ENCODE data around the gene CHRD. TPM values are rescaled to one million over a fixed set of nuclear protein-coding genes. Genes with fewer than 3 reads are reported as not detected.
A peak's percentile ranks its signal among the peaks of the same experiment; 100 is the strongest.

The CHRD gene
- 10 to 100 TPM in 1 of 2 donors, 1 to 10 TPM in 1; 7.0 to 13.4 TPM for total RNA-seq

DNA sequence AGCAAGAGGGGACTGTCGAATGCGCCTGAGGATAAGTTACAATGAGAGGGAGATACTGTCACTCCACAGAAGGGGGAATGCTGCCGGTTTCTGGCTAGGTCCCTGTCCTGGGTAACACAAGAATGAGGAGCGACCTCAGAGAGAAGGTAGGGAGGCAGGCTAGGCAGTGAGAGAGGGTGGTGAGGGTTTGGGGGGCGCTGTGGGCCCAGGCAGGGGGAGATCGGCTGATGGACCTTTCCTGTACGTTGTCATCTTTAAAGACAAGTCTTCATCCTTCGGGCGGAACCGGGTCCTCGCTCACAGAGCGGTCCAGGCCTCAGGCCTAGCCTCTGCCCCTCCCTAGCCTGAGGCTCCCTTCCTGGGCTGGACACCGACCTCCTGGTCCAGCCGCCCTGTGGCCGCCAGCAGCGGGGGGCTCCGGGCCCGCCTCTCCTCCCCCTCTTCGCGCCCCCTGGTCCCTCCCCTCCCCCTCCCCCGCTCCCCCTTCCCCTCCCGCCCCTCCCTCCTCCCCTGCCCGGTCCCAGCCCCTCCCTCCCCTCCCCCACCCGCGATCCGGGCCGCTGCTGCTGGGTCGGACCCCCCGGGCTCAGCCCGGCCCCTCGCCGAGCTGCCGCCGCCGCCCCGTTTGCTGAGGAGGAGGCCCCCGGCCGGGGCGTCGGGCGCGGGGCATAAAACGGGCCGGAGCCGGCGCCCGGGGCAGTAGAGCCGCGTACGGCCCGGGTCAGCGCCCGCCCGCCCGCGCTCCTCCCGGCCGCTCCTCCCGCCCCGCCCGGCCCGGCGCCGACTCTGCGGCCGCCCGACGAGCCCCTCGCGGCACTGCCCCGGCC lies at the start of gene CHRD:
TSS of gene CHRD (plus strand) at position 697 of the 827 bp plus-strand sequence. CDS start 265 bp downstream, outside the sequence.
- peak within 1 kb of the TSS; percentile 50 to 55 for H3K4me3 ChIP-seq
- TF ChIP-seq, protein P1, sequence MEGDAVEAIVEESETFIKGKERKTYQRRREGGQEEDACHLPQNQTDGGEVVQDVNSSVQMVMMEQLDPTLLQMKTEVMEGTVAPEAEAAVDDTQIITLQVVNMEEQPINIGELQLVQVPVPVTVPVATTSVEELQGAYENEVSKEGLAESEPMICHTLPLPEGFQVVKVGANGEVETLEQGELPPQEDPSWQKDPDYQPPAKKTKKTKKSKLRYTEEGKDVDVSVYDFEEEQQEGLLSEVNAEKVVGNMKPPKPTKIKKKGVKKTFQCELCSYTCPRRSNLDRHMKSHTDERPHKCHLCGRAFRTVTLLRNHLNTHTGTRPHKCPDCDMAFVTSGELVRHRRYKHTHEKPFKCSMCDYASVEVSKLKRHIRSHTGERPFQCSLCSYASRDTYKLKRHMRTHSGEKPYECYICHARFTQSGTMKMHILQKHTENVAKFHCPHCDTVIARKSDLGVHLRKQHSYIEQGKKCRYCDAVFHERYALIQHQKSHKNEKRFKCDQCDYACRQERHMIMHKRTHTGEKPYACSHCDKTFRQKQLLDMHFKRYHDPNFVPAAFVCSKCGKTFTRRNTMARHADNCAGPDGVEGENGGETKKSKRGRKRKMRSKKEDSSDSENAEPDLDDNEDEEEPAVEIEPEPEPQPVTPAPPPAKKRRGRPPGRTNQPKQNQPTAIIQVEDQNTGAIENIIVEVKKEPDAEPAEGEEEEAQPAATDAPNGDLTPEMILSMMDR (IDR thresholded peaks at IDR 0.05), result no peak
- H3K27ac ChIP-seq, result peak within 1 kb of the TSS; percentile 64 to 70
- no peak for DNase-seq (ENCODE audit: low spot score)
- no peaks in the 10 kb centered on the region for H3K9me3 ChIP-seq
- no peaks in the 10 kb centered on the region for H3K27me3 ChIP-seq
- peaks cover 0 to 24% of the 10 kb centered on the region in 2 donors for H3K4me1 ChIP-seq
- H3K36me3 ChIP-seq, result no peaks in the 10 kb centered on the region

DNA sequence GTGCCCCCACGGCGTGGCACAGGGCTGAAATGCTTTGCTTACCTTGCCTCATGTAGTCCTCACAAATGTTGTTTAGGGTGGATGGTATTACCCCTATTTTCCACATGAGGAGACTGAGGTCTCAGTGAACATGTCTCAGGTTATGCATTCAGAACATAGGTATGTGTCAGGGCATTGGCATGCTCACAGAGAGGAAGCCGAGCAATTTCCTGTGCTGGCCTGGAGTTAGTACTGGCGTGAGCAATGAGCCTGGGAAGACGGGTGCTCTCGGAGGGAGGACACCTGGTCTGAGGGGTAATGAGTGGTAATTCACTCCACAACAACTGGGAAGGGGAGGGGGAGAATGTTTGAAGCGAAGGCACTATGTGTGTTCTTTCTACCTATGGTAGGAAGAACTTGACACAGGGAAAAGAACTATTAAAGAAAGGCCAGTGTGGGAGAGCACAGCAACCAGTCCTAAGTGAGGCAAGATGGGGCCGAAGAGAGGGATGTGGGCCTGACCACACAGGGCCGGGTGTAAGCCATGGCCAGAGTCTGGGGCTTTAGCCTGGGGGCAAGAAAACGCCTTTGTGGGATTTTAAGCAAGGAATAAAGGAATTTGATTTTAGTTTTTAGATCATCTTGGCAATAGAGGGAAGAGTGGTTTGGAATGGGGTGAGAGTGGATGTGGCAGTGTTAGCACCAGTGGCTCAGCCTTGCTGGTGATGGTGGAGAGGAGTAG lies 47.3 kb upstream of the CHRD start:
- Histone ChIP-seq H3K9me3 (no peaks in the 10 kb centered on the region), H3K36me3 (peaks cover 81% of the 10 kb centered on the region), H3K4me3 (no peak overlapping the region), H3K27ac (peak overlapping the region; percentile 14 to 26), H3K4me1 (peaks cover 0 to 35% of the 10 kb centered on the region in 2 donors), H3K27me3 (no peaks in the 10 kb centered on the region)
- TF ChIP-seq, protein P1 (IDR thresholded peaks at IDR 0.05), result no peak
- no peak for DNase-seq (ENCODE audit: low spot score)

DNA sequence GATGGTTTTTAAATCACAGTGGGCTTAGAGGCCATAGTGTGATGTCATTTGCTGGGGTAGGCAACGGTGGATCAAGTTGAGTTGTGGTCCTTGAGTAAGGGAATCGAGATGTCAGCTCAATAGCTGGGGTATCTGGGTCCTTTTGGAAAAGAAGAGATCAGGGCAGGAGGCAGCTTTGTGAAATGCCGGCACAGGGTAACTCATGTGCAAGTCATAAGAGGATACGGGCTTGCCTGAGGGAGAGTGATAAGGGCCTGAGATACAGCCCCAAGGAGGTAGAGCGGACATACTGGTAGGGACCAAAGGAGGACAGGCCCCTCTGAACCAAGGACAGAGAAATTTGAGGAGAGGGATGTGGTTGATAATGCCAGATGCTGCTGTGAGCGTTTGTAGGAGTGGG lies 46.7 kb upstream of the CHRD start:
- H3K27ac ChIP-seq, result peak overlapping the region; percentile 14 to 26
- no peak overlapping the region for H3K4me3 ChIP-seq
- TF ChIP-seq, protein P1 (IDR thresholded peaks at IDR 0.05), result no peak
- DNase-seq (ENCODE audit: low spot score), result no peak
- H3K27me3 ChIP-seq, result no peaks in the 10 kb centered on the region
- peaks cover 74% of the 10 kb centered on the region for H3K36me3 ChIP-seq
- no peaks in the 10 kb centered on the region for H3K9me3 ChIP-seq
- peaks cover 0 to 42% of the 10 kb centered on the region in 2 donors for H3K4me1 ChIP-seq

GRCh38 chr3:184333700-184334099 lies 46.2 kb upstream of the CHRD start:
- TF ChIP-seq, protein P1 (IDR thresholded peaks at IDR 0.05), result no peak
- H3K36me3 ChIP-seq, result peaks cover 69% of the 10 kb centered on the region
- no peak overlapping the region for H3K4me3 ChIP-seq
- peak overlapping the region in 1 of 2 donors; percentile 14 for H3K27ac ChIP-seq
- DNase-seq (ENCODE audit: low spot score), result no peak
- no peaks in the 10 kb centered on the region for H3K9me3 ChIP-seq
- H3K27me3 ChIP-seq, result no peaks in the 10 kb centered on the region
- H3K4me1 ChIP-seq, result peaks cover 0 to 47% of the 10 kb centered on the region in 2 donors

- peaks cover 0 to 56% of the 10 kb centered on the region in 2 donors for H3K4me1 ChIP-seq
- peak overlapping the region; percentile 98 to 99 for H3K27ac ChIP-seq
- TF ChIP-seq, protein P1 (IDR thresholded peaks at IDR 0.05), result no peak
- no peaks in the 10 kb centered on the region for H3K9me3 ChIP-seq
- H3K4me3 ChIP-seq, result no peak overlapping the region
- H3K27me3 ChIP-seq, result no peaks in the 10 kb centered on the region
- DNase-seq (ENCODE audit: low spot score), result no peak
- H3K36me3 ChIP-seq, result peaks cover 60% of the 10 kb centered on the region
These were observed 45.2 kb upstream of the CHRD start for GRCh38 chr3:184334470-184335158.
